Umbilical cord (tissue), 2 donors: ENCODE measurements around the gene MXRA5. TPM values are rescaled to one million over a fixed set of nuclear protein-coding genes. Genes with fewer than 3 reads are reported as not detected.
"Not testable (repeated sequence)": the region's sequence is repeated elsewhere in the genome, so short reads cannot be mapped to it uniquely, and the experiment has no call there.

ENCODE experiments used
- DNase-seq: peaks from one replicate; pipeline ENCODE4 v3.0.0-alpha.2; 2015; ENCODE audit warnings: low spot score
- total RNA-seq: library from RNA; depleted of rRNA; stranded (reverse); fragments of >200 nt; gene quantifications from one replicate; pipeline ENCODE4 v1.2.3, GENCODE V29; 2014; ENCODE audit warnings: low replicate concordance; ENCODE audit not compliant: insufficient read depth

MXRA5 gene
- 21.4 TPM for total RNA-seq

- DNase-seq: peak; percentile 58
Measured at GRCh38 chrX:3346501-3347259, at the start of gene MXRA5. Gene MXRA5, minus strand, starts transcription at chrX:3346652. Its CDS starts 2,819 bp downstream, at chrX:3343833.

GRCh38 chrX:3393581-3394111 is 47.2 kb upstream of the MXRA5 start:
- DNase-seq: peak; percentile 76

GRCh38 chrX:3393178-3393577 is 46.7 kb upstream of the MXRA5 start:
- no peak for DNase-seq

- no peak for DNase-seq
Measured at GRCh38 chrX:3388457-3388856, 42.0 kb upstream of the MXRA5 start.

GRCh38 chrX:3384327-3384726 is 37.9 kb upstream of the MXRA5 start:
- no peak for DNase-seq

- no peak for DNase-seq
Measured at GRCh38 chrX:3380603-3381002, 34.2 kb upstream of the MXRA5 start.

- no peak for DNase-seq
Measured at GRCh38 chrX:3379111-3379510, 32.7 kb upstream of the MXRA5 start.

GRCh38 chrX:3378156-3378555 is 31.7 kb upstream of the MXRA5 start:
- DNase-seq: no peak

GRCh38 chrX:3377560-3377959 is 31.1 kb upstream of the MXRA5 start:
- no peak for DNase-seq

- DNase-seq: not testable (repeated sequence)
Measured at GRCh38 chrX:3375878-3376508, 29.5 kb upstream of the MXRA5 start.

- no peak for DNase-seq
Measured at GRCh38 chrX:3374108-3374800, 27.8 kb upstream of the MXRA5 start.

GRCh38 chrX:3371163-3371562 is 24.7 kb upstream of the MXRA5 start:
- no peak for DNase-seq

- DNase-seq: no peak
Measured at GRCh38 chrX:3370656-3371055, 24.2 kb upstream of the MXRA5 start.

- DNase-seq: peak; percentile 23
Measured at GRCh38 chrX:3362956-3363355, 16.5 kb upstream of the MXRA5 start.

- no peak for DNase-seq
Measured at GRCh38 chrX:3360881-3361280, 14.4 kb upstream of the MXRA5 start.

GRCh38 chrX:3352741-3353140 is 6.3 kb upstream of the MXRA5 start:
- peak; percentile 35 for DNase-seq

GRCh38 chrX:3351276-3351675 is 4.8 kb upstream of the MXRA5 start:
- peak; percentile 24 for DNase-seq

GRCh38 chrX:3348191-3348590 is 1.7 kb upstream of the MXRA5 start:
- no peak for DNase-seq

- peak; percentile 73 for DNase-seq
Measured at GRCh38 chrX:3345281-3346191, 916 bp downstream of the MXRA5 start.

GRCh38 chrX:3343569-3343968 is 2.9 kb downstream of the MXRA5 start:
- DNase-seq: not testable (repeated sequence)

GRCh38 chrX:3340016-3340415 is 6.4 kb downstream of the MXRA5 start:
- DNase-seq: no peak
